Loucy (cell line): ENCODE measurements around the gene SUFU.

Experiments used
- EZH2phosphoT487 ChIP-seq: fragments of 200-600 bp; IDR thresholded peaks from 2 replicates; pipeline ENCODE4 v1.6.1; 2018; ENCODE audit warnings: antibody characterized with exemption, mild to moderate bottlenecking, moderate library complexity, borderline replicate concordance
- TF ChIP-seq, protein P1 (sequence below): fragments of 200-600 bp; sonication (generic); conservative IDR thresholded peaks from 2 replicates; pipeline ENCODE4 v1.5.1; 2014; ENCODE audit warnings: mild to moderate bottlenecking, antibody characterized with exemption, low read length

DNA sequence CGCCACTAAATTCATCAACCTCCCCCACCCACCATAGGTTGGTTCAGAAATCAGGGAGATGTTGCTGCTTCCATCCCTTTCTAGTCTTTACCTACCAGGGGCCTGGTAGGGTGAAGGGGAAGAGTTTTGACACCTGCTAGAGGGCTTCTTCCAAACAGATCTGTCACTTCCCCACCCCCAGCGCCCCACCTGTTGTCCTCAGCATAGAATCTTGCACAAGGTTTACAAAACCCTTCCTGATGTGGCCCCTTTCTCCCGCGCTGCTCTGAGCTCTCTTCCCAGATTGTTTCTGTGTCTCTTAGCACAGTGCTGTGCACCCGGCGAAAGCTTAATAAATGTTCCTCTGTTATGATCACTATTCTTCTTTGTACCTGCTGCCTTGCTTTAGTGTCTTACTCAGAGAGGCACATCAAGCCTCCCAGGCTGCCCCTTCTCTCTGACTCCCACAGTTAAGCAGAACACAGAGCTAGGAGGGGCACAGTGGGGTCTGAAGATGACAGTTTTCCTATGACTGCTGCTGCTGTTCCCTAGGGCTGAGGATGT, 41.2 kb upstream of the SUFU start:
- TF ChIP-seq, protein P1, sequence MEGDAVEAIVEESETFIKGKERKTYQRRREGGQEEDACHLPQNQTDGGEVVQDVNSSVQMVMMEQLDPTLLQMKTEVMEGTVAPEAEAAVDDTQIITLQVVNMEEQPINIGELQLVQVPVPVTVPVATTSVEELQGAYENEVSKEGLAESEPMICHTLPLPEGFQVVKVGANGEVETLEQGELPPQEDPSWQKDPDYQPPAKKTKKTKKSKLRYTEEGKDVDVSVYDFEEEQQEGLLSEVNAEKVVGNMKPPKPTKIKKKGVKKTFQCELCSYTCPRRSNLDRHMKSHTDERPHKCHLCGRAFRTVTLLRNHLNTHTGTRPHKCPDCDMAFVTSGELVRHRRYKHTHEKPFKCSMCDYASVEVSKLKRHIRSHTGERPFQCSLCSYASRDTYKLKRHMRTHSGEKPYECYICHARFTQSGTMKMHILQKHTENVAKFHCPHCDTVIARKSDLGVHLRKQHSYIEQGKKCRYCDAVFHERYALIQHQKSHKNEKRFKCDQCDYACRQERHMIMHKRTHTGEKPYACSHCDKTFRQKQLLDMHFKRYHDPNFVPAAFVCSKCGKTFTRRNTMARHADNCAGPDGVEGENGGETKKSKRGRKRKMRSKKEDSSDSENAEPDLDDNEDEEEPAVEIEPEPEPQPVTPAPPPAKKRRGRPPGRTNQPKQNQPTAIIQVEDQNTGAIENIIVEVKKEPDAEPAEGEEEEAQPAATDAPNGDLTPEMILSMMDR = no peak
- no peak for TF ChIP-seq EZH2phosphoT487
